Measurements from ENCODE around the gene PKM. TPM values are rescaled to one million over a fixed set of nuclear protein-coding genes. Genes with fewer than 3 reads are reported as not detected.

The PKM gene
- total RNA-seq, 3 donors from 2014 or later = 328 to 450 (median 372) TPM

GRCh38 chr15:72176159-72176558, 54.8 kb downstream of the PKM start:
- Histone ChIP-seq H3K4me3 (no peak overlapping the region), H3K36me3 (ENCODE audit: low read depth) (no peaks in the 10 kb centered on the region), H3K9me3 (no peaks in the 10 kb centered on the region), H3K4me1 (ENCODE audit: low read depth) (no peaks in the 10 kb centered on the region)
- peak; percentile 20 for ATAC-seq
- no peak for DNase-seq
- intact Hi-C loops (cut with DNase I, micrococcal nuclease) = no loop called here
- TF ChIP-seq CTCF (IDR thresholded peaks at IDR 0.05) = no peak

GRCh38 chr15:72175186-72176044, 55.6 kb downstream of the PKM start:
- H3K36me3 ChIP-seq (ENCODE audit: low read depth) = no peaks in the 10 kb centered on the region
- intact Hi-C loops (cut with DNase I, micrococcal nuclease) = no loop called here
- DNase-seq (no peak), ATAC-seq (no peak)
- TF ChIP-seq CTCF (IDR thresholded peaks at IDR 0.05) = no peak
- no peak overlapping the region for H3K4me3 ChIP-seq
- H3K4me1 ChIP-seq (ENCODE audit: low read depth) = peaks cover 2% of the 10 kb centered on the region
- H3K9me3 ChIP-seq = no peaks in the 10 kb centered on the region

DNA sequence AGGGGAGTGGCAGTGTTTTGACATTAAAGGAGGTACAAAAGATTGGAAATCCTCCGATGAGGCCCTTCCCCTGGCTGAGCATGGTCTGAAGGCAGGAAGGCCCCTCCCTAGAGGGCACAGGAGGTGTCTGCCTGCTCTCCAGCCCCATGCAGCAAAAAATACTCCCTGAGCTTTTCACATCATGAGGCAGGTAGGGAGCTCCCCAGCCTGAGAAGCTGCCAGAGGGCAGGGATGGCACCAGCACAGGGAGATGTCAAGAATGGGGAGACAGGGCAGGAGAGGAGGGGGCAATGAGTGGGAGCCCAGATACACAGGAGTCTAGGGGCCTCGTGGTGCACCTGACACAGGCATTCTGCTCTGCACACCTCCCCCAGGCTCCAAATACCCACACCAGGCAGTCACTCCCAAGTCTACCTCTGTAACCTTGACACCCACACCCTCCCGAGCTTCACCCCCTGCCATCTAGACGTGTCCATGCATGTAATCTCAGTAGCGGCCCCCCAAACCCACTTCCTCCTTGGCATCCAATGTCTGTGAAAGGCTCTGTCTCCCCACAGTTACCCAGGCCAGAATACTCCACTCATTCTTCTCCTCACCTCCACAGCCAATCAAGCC, 56.3 kb downstream of the PKM start:
- no peaks in the 10 kb centered on the region for H3K36me3 ChIP-seq (ENCODE audit: low read depth)
- no peak for TF ChIP-seq CTCF (IDR thresholded peaks at IDR 0.05)
- ATAC-seq (no peak), DNase-seq (no peak)
- peaks cover 6% of the 10 kb centered on the region for H3K4me1 ChIP-seq (ENCODE audit: low read depth)
- H3K4me3 ChIP-seq = no peak overlapping the region
- H3K9me3 ChIP-seq = no peaks in the 10 kb centered on the region
- intact Hi-C loops (cut with DNase I, micrococcal nuclease) = no loop called here

GRCh38 chr15:72173864-72174550, 57.0 kb downstream of the PKM start:
- DNase-seq (no peak), ATAC-seq (no peak)
- Histone ChIP-seq H3K36me3 (ENCODE audit: low read depth) (no peaks in the 10 kb centered on the region), H3K4me1 (ENCODE audit: low read depth) (peaks cover 9% of the 10 kb centered on the region), H3K9me3 (no peaks in the 10 kb centered on the region), H3K4me3 (no peak overlapping the region)
- intact Hi-C loops (cut with DNase I, micrococcal nuclease) = no loop called here
- TF ChIP-seq CTCF (IDR thresholded peaks at IDR 0.05) = no peak

DNA sequence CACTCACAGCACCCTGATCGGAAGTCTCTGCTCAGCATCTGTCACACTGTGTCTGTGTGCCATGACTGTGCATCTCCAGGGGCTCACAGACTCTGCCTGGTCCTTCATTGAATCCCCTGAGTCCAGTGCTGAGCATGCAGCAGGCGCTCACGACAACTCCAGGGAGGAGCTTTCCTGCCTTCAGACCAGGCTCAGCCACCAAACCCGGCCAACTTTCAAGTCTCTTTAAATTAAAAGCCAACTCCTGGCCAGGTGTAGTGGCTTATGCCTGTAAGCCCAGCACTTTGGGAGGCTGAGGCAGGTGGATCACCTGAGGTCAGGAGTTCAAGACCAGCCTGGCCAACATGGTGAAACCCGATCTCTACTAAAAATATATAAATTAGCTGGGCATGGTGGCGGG, 57.6 kb downstream of the PKM start:
- Histone ChIP-seq H3K4me3 (no peak overlapping the region), H3K36me3 (ENCODE audit: low read depth) (no peaks in the 10 kb centered on the region), H3K4me1 (ENCODE audit: low read depth) (peaks cover 9% of the 10 kb centered on the region), H3K9me3 (no peaks in the 10 kb centered on the region)
- no peak for DNase-seq
- no peak for TF ChIP-seq CTCF (IDR thresholded peaks at IDR 0.05)
- intact Hi-C loops (cut with DNase I, micrococcal nuclease) = no loop called here
- ATAC-seq = no peak

Data from mucosa of descending colon (tissue), 3 donors.